Upper lobe of right lung (tissue), 1 donor: Measurements from ENCODE around the gene HOXC11. TPM values are rescaled to one million over a fixed set of nuclear protein-coding genes. Genes with fewer than 3 reads are reported as not detected.

Source experiments
- ATAC-seq: fragments of 200-7000 bp; cut with Tn5 transposase; one replicate; pipeline ENCODE4 v1.9.1; 2020; ENCODE audit warnings: mild to moderate bottlenecking, moderate library complexity
- DNase-seq: peaks from one replicate; pipeline ENCODE4 v3.0.0-alpha.2; 2020
- H3K27ac ChIP-seq: fragments of 200-600 bp; one replicate; pipeline ENCODE4 v1.8.0; 2022
- H3K27me3 ChIP-seq: fragments of 200-600 bp; one replicate; pipeline ENCODE4 v1.8.0; 2022; ENCODE audit warnings: mild to moderate bottlenecking
- H3K36me3 ChIP-seq: fragments of 200-600 bp; one replicate; pipeline ENCODE4 v1.8.0; 2022
- H3K4me1 ChIP-seq: fragments of 200-600 bp; one replicate; pipeline ENCODE4 v1.8.0; 2022
- H3K4me3 ChIP-seq: fragments of 200-600 bp; one replicate; pipeline ENCODE4 v1.8.0; 2022; ENCODE audit warnings: mild to moderate bottlenecking
- H3K9me3 ChIP-seq: fragments of 200-600 bp; one replicate; pipeline ENCODE4 v1.8.0; 2022
- intact Hi-C: fragments of 100-400 bp; cut with DNase I; formaldehyde crosslinking; loops from one replicate; pipeline ENCODE4 v1.11.0; 2022
- total RNA-seq: library from RNA; stranded (reverse); fragmentation: NEBNext Ultra II Directional; extraction: Animal tissue kit (Norgen Biotek cat#: 25700); gene quantifications from one replicate; pipeline ENCODE4 v1.2.1, GENCODE V29; 2021
- TF ChIP-seq, protein P1 (sequence below): fragments of 200-600 bp; IDR thresholded peaks from one replicate; pipeline ENCODE4 v1.8.0; 2022; ENCODE audit warnings: antibody characterized with exemption
- donor health status: DM: no; HTN: yes; CAD: no; lungs with severe emphysema.

Gene HOXC11
- total RNA-seq, 1 donor from 2014 or later = not detected

- no peak overlapping the region for H3K4me3 ChIP-seq
- no peak overlapping the region for H3K27ac ChIP-seq
- no peaks in the 10 kb centered on the region for H3K9me3 ChIP-seq
- TF ChIP-seq, protein P1, sequence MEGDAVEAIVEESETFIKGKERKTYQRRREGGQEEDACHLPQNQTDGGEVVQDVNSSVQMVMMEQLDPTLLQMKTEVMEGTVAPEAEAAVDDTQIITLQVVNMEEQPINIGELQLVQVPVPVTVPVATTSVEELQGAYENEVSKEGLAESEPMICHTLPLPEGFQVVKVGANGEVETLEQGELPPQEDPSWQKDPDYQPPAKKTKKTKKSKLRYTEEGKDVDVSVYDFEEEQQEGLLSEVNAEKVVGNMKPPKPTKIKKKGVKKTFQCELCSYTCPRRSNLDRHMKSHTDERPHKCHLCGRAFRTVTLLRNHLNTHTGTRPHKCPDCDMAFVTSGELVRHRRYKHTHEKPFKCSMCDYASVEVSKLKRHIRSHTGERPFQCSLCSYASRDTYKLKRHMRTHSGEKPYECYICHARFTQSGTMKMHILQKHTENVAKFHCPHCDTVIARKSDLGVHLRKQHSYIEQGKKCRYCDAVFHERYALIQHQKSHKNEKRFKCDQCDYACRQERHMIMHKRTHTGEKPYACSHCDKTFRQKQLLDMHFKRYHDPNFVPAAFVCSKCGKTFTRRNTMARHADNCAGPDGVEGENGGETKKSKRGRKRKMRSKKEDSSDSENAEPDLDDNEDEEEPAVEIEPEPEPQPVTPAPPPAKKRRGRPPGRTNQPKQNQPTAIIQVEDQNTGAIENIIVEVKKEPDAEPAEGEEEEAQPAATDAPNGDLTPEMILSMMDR = no peak
- ATAC-seq (no peak), DNase-seq (no peak)
- H3K4me1 ChIP-seq = peaks cover 3% of the 10 kb centered on the region
- H3K36me3 ChIP-seq = no peaks in the 10 kb centered on the region
- intact Hi-C loops = no loop called here
- H3K27me3 ChIP-seq = peaks cover 99% of the 10 kb centered on the region
Observed at GRCh38 chr12:53980802-53981496, 8.0 kb downstream of the HOXC11 start.

DNA sequence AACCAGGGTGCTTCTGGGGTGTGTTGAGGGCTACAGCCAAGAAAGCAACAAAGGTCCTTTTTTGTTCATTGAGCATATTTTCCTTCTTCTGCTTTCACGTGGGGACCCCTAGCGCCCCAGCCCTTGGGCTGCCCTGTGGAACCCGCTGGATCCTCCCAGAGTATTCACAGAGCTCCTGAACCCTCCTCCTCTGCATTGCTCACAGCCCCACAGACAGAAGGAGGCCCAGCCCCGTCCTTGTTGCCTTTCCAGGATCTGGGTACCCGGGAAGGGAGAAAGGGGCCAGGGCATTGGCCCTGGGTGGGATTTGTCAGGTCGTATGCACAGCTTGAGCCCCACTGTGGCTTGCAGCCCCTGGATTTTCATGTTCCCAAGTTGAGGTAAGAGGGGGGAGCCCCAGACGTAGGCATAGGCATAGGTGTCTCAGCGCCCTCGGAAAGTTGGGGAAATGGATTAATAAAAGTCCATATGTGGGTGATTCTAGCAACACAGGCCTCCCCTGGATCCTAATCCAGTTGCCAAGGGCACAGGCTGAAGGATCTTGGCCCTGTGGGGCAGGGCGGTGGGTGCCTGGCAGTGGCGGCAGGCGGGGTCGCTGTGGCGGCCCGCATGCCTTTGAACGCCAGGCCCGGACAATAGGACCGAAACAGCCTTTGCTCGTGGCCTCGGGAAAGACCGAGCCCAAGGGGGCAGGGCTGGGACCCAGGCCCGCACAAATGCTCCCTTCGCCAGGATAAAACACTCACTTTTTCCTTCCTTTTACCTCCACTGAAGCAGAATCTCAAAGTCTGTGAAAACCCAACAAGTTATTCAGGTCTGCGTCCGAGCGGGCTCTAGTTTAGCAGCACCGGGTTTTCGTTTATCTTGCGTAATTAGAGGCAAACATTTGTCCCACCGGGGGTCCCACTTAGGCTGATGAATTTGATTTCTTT is 9.0 kb downstream of the HOXC11 start:
- DNase-seq (no peak), ATAC-seq (no peak)
- Histone ChIP-seq H3K4me1 (peaks cover 7% of the 10 kb centered on the region), H3K9me3 (no peaks in the 10 kb centered on the region), H3K27ac (no peak overlapping the region), H3K27me3 (peaks cover 99% of the 10 kb centered on the region), H3K36me3 (no peaks in the 10 kb centered on the region), H3K4me3 (no peak overlapping the region)
- TF ChIP-seq, protein P1 = no peak
- intact Hi-C loops = no loop called here

- H3K4me1 ChIP-seq = peaks cover 7% of the 10 kb centered on the region
- H3K27me3 ChIP-seq = peaks cover 99% of the 10 kb centered on the region
- TF ChIP-seq, protein P1 = no peak
- H3K36me3 ChIP-seq = no peaks in the 10 kb centered on the region
- ATAC-seq (no peak), DNase-seq (no peak)
- intact Hi-C loops = no loop called here
- no peaks in the 10 kb centered on the region for H3K9me3 ChIP-seq
- H3K4me3 ChIP-seq = no peak overlapping the region
- no peak overlapping the region for H3K27ac ChIP-seq
Observed at GRCh38 chr12:53982648-53983567, 10.0 kb downstream of the HOXC11 start.

DNA sequence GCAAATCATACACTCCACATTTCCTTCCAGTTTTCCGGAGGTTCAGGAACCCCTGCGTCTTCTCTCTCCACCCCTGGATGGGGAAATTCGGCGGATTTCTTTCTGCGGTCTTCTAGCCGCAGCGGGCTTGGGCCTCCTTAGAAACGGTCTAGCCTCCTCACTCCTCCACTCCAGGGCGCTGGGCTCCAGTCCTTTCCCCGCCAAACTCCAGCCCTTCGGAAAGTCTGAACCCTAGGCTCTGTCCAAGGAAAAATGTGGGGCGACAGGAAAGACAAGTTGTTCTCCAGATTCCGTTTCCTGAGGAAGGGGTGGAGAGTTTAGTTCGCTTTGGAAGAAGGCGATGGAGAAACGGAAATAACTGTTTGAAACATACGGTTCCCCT is 10.6 kb downstream of the HOXC11 start:
- DNase-seq (no peak), ATAC-seq (no peak)
- Histone ChIP-seq H3K9me3 (no peaks in the 10 kb centered on the region), H3K27me3 (peaks cover 99% of the 10 kb centered on the region), H3K4me3 (no peak overlapping the region), H3K36me3 (no peaks in the 10 kb centered on the region), H3K4me1 (peaks cover 7% of the 10 kb centered on the region), H3K27ac (no peak overlapping the region)
- TF ChIP-seq, protein P1 = no peak
- intact Hi-C loops = no loop called here

DNA sequence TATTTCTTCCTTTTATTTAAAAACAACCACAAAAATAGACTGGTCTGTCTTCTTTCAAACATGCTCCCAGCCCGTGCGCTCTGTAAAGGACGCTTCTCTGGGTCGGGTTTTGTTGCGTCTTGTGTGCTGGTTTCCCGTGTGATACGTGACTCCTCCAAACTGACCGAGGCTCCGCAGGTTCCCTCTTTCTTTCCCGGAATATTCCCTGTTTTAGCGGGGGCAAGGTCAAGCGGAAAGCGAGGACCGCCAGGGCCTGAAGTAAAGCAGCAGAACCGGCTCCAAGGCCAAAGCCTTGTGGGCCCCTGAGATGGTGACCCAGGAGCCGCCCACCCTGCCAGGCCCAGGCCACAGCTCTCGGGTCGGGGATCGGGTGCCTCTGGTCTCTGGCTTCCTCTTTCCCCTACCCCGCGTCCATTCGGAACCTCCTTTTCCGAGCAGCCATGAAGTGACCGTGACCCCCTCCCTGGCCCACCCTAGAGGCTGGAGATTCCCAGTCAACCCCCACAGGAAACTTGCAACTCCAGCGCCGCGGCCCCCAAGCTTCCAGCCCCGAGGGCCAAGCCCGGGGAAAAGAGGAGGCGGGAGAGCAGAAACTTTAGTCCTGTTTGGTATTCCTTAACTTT is 11.1 kb downstream of the HOXC11 start:
- Histone ChIP-seq H3K27ac (no peak overlapping the region), H3K36me3 (no peaks in the 10 kb centered on the region), H3K4me1 (peaks cover 9% of the 10 kb centered on the region), H3K27me3 (peaks cover 99% of the 10 kb centered on the region), H3K9me3 (no peaks in the 10 kb centered on the region), H3K4me3 (no peak overlapping the region)
- TF ChIP-seq, protein P1 = no peak
- ATAC-seq (no peak), DNase-seq (peak; percentile 52)
- intact Hi-C loops = no loop called here
